ENCODE data around the gene VAPB.
A peak's percentile ranks its signal among the peaks of the same experiment; 100 is the strongest.

VAPB gene

GRCh38 chr20:58377766-58378401 is 11.1 kb upstream of the VAPB start:
- H3K4me3 ChIP-seq (replicated peaks in 1 of 2; ENCODE audit: low read depth in 2 of 2, low read length in 2 of 2), result no peak overlapping the region
- TF ChIP-seq CTCF (IDR thresholded peaks at IDR 0.05; ENCODE audit: low read depth, low read length), result no peak
- DNase-seq (ENCODE audit: low read depth in 2 of 2), result no peak

- TF ChIP-seq CTCF (IDR thresholded peaks at IDR 0.05; ENCODE audit: low read depth, low read length), result peak; percentile 11
- no peak overlapping the region for H3K4me3 ChIP-seq (replicated peaks in 1 of 2; ENCODE audit: low read depth in 2 of 2, low read length in 2 of 2)
- no peak for DNase-seq (ENCODE audit: low read depth in 2 of 2)
Observed at GRCh38 chr20:58378704-58379103, 10.3 kb upstream of the VAPB start.

GRCh38 chr20:58381627-58382026 is 7.4 kb upstream of the VAPB start:
- no peak for DNase-seq (ENCODE audit: low read depth in 2 of 2)

GRCh38 chr20:58382096-58382495 is 6.9 kb upstream of the VAPB start:
- DNase-seq (ENCODE audit: low read depth in 2 of 2), result no peak
- TF ChIP-seq CTCF (IDR thresholded peaks at IDR 0.05; ENCODE audit: low read depth, low read length), result no peak
- H3K4me3 ChIP-seq (replicated peaks in 1 of 2; ENCODE audit: low read depth in 2 of 2, low read length in 2 of 2), result no peak overlapping the region

More at GRCh38 chr20:58381627-58382026, 7.4 kb upstream of the VAPB start:
- no peak overlapping the region for H3K4me3 ChIP-seq (replicated peaks in 1 of 2; ENCODE audit: low read depth in 2 of 2, low read length in 2 of 2)
- no peak for TF ChIP-seq CTCF (IDR thresholded peaks at IDR 0.05; ENCODE audit: low read depth, low read length)

- H3K4me3 ChIP-seq (replicated peaks in 1 of 2; ENCODE audit: low read depth in 2 of 2, low read length in 2 of 2), result no peak overlapping the region
- no peak for DNase-seq (ENCODE audit: low read depth in 2 of 2)
- TF ChIP-seq CTCF (IDR thresholded peaks at IDR 0.05; ENCODE audit: low read depth, low read length), result no peak
Observed at GRCh38 chr20:58384821-58385220, 4.2 kb upstream of the VAPB start.

GRCh38 chr20:58388028-58388601 is 914 bp upstream of the VAPB start:
- no peak for TF ChIP-seq CTCF (IDR thresholded peaks at IDR 0.05; ENCODE audit: low read depth, low read length)
- no peak overlapping the region for H3K4me3 ChIP-seq (replicated peaks in 1 of 2; ENCODE audit: low read depth in 2 of 2, low read length in 2 of 2)
- DNase-seq (ENCODE audit: low read depth in 2 of 2), result no peak

Measured in cardiac fibroblast (primary cell).